ENCODE measurements around the gene TUT1.
"Not testable (repeated sequence)": the region's sequence is repeated elsewhere in the genome, so short reads cannot be mapped to it uniquely, and the experiment has no call there.

The TUT1 gene, protein sequence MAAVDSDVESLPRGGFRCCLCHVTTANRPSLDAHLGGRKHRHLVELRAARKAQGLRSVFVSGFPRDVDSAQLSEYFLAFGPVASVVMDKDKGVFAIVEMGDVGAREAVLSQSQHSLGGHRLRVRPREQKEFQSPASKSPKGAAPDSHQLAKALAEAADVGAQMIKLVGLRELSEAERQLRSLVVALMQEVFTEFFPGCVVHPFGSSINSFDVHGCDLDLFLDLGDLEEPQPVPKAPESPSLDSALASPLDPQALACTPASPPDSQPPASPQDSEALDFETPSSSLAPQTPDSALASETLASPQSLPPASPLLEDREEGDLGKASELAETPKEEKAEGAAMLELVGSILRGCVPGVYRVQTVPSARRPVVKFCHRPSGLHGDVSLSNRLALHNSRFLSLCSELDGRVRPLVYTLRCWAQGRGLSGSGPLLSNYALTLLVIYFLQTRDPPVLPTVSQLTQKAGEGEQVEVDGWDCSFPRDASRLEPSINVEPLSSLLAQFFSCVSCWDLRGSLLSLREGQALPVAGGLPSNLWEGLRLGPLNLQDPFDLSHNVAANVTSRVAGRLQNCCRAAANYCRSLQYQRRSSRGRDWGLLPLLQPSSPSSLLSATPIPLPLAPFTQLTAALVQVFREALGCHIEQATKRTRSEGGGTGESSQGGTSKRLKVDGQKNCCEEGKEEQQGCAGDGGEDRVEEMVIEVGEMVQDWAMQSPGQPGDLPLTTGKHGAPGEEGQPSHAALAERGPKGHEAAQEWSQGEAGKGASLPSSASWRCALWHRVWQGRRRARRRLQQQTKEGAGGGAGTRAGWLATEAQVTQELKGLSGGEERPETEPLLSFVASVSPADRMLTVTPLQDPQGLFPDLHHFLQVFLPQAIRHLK

DNA sequence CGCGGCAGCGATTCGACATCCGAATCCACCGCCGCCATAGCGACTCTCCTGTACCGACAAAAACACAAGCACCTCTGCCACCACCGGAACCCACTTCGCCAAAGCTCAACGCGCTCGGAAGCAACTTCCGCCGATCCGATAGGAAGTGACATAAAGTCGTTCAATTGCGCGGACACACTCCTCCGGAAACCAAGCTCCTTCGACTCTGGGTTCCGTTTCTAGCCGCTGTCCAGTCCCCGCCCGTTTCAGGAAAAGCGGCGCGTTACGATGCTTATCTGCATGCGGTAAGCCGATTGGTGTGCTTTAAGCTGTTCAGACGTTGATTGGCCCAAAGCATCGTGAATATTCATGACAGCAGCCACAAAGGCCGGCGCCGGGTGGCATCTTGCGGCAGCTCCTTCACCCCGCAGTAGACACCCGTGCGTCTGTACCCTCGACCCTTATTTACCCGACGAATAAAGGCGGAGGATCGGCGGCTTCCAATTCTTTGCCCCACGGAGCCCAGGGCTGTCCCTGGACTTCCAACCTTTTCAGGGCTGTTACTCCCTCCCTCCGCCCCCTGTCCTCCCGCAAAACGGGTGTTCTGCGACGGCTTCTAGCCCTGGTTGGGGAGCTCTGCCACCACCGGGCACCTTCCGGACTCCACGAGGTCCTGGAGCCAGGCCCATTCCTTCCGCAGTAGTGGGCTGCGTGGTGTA, at the start of gene TUT1:
Gene TUT1 (minus strand): TSS at position 76 of the 698 bp plus-strand sequence. CDS start 38 bp downstream, at position 38.
- H3K9ac ChIP-seq (ENCODE audit: low read length): peak within 1 kb of the TSS; percentile 87
- H3K9me3 ChIP-seq (ENCODE audit: low read length): no peaks in the 10 kb centered on the region
- no peaks in the 10 kb centered on the region for H3K27me3 ChIP-seq (ENCODE audit: control insufficient read depth in 1 of 2, insufficient read depth in 2 of 2, low read length in 2 of 2)
- H3K4me3 ChIP-seq (ENCODE audit: low read depth in 1 of 2, low read length in 2 of 2): peak within 1 kb of the TSS; percentile 78 to 90
- H3K27ac ChIP-seq (ENCODE audit: low read depth, low read length): peak within 1 kb of the TSS; percentile 99
- H3K36me3 ChIP-seq (ENCODE audit: insufficient read depth, low read length): peaks cover 49% of the 10 kb centered on the region
- peaks cover 15% of the 10 kb centered on the region for H3K4me1 ChIP-seq (ENCODE audit: insufficient read depth, low read length)

DNA sequence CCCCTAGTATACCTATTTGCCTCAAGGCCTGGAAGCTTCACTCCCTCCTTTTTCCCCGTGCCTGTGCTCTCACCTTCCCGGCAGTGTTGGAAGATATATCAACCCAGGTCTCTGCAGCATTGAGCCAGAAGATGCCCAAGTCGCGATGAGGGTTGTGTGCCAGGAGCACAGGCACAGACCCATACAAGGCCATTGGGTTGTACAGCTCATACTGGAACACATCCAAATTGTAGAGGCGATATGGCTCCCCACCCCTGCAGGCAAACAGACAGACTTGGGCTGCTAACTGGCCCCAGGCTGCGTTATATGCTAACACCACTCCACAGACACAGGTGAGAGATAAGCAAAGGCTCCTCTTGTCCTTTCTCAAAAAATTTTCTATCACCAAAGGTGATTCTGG, 41.2 kb upstream of the TUT1 start:
- H3K4me3 ChIP-seq (ENCODE audit: low read depth in 1 of 2, low read length in 2 of 2): no peak overlapping the region
- no peaks in the 10 kb centered on the region for H3K27me3 ChIP-seq (ENCODE audit: control insufficient read depth in 1 of 2, insufficient read depth in 2 of 2, low read length in 2 of 2)
- H3K4me1 ChIP-seq (ENCODE audit: insufficient read depth, low read length): peaks cover 8% of the 10 kb centered on the region
- no peak overlapping the region for H3K27ac ChIP-seq (ENCODE audit: low read depth, low read length)
- H3K9me3 ChIP-seq (ENCODE audit: low read length): no peaks in the 10 kb centered on the region
- H3K36me3 ChIP-seq (ENCODE audit: insufficient read depth, low read length): peaks cover 69% of the 10 kb centered on the region
- H3K9ac ChIP-seq (ENCODE audit: low read length): no peak overlapping the region

DNA sequence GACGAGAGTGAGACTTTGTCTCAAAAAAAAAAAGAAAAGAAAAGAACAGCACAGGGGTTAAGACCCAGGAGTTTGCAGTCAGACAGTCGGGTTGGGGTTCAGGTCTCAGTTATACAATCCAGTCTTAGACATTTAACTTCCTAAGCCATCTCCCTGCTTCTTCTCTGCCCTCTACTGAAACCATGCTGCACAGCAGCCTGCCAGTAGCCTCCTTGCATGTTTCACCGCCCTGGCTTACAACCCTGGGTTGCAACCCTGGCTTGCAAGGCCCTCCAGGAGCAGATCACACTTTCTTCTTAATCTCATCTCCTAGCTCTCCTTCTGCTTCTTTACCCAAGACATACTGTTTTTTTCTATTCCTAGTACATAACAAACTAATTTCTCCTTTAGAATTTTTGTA, 36.4 kb upstream of the TUT1 start:
- Histone ChIP-seq H3K9me3 (ENCODE audit: low read length) (no peaks in the 10 kb centered on the region), H3K4me3 (ENCODE audit: low read depth in 1 of 2, low read length in 2 of 2) (no peak overlapping the region), H3K36me3 (ENCODE audit: insufficient read depth, low read length) (peaks cover 72% of the 10 kb centered on the region), H3K9ac (ENCODE audit: low read length) (no peak overlapping the region), H3K27me3 (ENCODE audit: control insufficient read depth in 1 of 2, insufficient read depth in 2 of 2, low read length in 2 of 2) (no peaks in the 10 kb centered on the region), H3K4me1 (ENCODE audit: insufficient read depth, low read length) (peaks cover 7% of the 10 kb centered on the region), H3K27ac (ENCODE audit: low read depth, low read length) (no peak overlapping the region)

DNA sequence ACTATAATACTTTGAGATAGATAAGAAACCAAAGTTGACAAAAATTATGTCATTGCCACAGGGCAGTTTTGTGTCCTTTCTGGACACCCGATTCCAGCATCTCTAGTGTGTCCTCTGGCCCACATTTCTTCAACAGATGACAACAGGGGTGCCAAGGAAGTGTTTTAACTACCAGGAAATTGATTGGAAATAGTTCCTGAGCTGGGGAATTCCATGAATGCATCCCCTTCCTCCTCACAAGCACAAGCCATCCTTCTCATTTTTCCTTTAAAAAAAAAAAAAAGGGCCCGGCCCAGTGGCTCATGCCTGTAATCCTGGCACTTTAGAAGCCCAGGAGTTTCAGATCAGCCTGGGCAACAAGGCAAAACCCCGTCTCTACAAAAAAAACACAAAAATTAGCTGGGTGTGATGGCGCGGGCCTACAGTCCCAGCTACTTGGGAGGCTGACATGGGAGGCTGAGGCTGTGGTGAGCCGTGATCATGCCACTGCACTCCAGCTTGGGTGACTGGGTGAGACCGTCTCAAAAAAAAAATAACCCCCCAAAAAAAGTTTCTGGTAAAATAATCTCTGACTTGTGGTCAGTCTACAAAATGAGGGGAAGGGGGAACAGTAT, 31.3 kb upstream of the TUT1 start:
- Histone ChIP-seq H3K36me3 (ENCODE audit: insufficient read depth, low read length) (peaks cover 27% of the 10 kb centered on the region), H3K4me3 (ENCODE audit: low read depth in 1 of 2, low read length in 2 of 2) (peak overlapping the region in 1 of 2 donors; percentile 73), H3K4me1 (ENCODE audit: insufficient read depth, low read length) (peaks cover 16% of the 10 kb centered on the region), H3K9ac (ENCODE audit: low read length) (peak overlapping the region; percentile 13), H3K27me3 (ENCODE audit: control insufficient read depth in 1 of 2, insufficient read depth in 2 of 2, low read length in 2 of 2) (no peaks in the 10 kb centered on the region), H3K27ac (ENCODE audit: low read depth, low read length) (peak overlapping the region; percentile 88), H3K9me3 (ENCODE audit: low read length) (no peaks in the 10 kb centered on the region)

DNA sequence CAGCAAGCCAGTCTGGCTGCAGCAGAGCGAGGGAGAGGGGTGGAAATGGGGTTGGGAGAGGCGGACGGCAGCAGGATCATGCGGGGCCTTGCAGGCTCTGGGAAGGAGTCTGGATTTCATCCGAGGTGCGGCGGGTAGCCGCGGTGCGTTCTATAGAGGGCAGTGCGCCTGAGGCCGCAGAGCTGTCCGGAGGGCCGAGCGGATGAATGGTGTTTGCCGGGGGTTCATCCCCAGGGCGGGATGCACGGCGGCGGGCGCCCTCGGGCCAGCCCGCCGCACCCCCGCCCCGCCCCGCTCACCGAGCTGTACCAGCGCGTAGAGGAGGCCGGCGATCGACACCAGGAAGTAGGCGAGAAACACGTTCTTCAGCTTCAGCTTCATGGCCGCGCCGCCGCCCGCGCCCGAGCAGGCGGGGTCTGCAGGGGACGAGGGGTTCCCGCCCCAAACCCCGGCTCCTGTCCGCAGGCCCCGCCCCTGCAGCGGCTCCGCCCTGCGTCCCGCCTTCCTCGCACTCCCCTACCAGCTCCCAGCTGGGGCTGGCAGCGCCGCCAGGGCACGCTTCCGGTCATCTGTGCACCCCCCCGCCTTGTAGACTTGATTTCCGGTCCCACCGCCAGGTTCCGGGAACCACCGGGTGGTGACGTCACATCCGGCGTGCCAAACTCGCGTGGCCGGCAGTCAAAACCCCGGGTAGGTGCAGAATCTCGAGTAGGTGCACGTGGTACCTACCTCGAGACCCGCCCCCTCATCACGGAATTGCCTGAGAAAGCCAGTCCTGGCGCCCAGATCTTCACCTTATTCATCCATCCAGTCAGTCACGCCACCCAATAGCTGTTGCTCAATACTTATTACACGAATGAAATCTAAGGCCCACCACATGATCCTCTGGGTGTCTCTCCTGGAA, 30.5 kb upstream of the TUT1 start, which contains the start of gene B3GAT3:
Gene B3GAT3 (minus strand): TSS at position 420 of the 904 bp plus-strand sequence. CDS start 39 bp downstream, at position 381.
- Histone ChIP-seq H3K27ac (ENCODE audit: low read depth, low read length) (peak within 1 kb of the TSS; percentile 88), H3K9ac (ENCODE audit: low read length) (peak within 1 kb of the TSS; percentile 17), H3K36me3 (ENCODE audit: insufficient read depth, low read length) (peaks cover 21% of the 10 kb centered on the region), H3K27me3 (ENCODE audit: control insufficient read depth in 1 of 2, insufficient read depth in 2 of 2, low read length in 2 of 2) (no peaks in the 10 kb centered on the region), H3K4me1 (ENCODE audit: insufficient read depth, low read length) (peaks cover 16% of the 10 kb centered on the region), H3K4me3 (ENCODE audit: low read depth in 1 of 2, low read length in 2 of 2) (peak within 1 kb of the TSS; percentile 73 to 76), H3K9me3 (ENCODE audit: low read length) (no peaks in the 10 kb centered on the region)

DNA sequence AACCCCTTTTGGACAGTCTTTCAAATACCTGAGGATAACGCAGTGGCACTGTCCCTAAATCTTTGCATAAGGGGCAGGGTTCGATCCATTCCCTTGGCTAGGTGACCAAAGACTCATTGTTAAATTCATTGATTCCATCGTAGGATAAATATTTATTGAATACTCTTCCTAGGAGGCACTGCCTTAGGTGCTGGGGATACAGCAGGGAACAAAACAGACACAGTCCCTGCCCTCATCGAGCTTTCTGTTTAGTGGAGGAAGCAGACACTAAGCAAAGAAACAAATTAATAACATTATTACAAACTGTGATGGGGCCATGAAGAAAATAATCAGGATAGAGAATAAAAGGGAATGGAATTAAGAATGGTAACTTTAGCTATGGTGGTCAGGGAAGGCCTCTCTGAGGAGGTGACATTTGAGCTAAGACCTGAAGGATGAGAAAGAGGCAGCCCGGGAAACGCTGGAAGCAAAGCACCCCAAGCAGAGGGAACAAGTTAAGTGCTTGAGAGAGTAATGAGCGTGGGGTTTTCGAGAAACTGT, 29.8 kb upstream of the TUT1 start:
- Histone ChIP-seq H3K9me3 (ENCODE audit: low read length) (no peaks in the 10 kb centered on the region), H3K36me3 (ENCODE audit: insufficient read depth, low read length) (peaks cover 21% of the 10 kb centered on the region), H3K4me3 (ENCODE audit: low read depth in 1 of 2, low read length in 2 of 2) (peak overlapping the region; percentile 73 to 76), H3K9ac (ENCODE audit: low read length) (peak overlapping the region; percentile 17), H3K27ac (ENCODE audit: low read depth, low read length) (peak overlapping the region; percentile 88), H3K27me3 (ENCODE audit: control insufficient read depth in 1 of 2, insufficient read depth in 2 of 2, low read length in 2 of 2) (no peaks in the 10 kb centered on the region), H3K4me1 (ENCODE audit: insufficient read depth, low read length) (peaks cover 16% of the 10 kb centered on the region)

DNA sequence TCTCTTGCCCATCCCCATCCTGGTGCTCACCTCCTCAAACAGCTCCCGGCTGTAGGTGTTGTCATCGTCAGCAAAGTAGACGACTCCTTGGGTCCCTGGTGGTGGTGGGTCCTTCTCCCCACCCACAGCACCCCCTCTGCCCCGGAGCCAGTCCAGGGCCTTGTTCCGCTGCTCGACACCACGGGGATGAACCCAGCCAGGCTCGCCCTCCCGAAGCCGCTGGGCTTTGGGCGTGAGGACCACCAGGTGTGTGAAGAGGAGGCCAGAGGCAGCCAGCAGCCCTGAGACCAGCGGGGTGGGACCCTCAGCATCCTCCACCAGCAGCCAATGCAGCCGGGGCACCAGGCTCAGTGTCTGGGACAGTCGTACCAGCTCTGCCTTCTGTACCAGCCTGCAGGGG, 25.6 kb upstream of the TUT1 start:
- H3K9ac ChIP-seq (ENCODE audit: low read length); H3K27me3 ChIP-seq (ENCODE audit: control insufficient read depth in 1 of 2, insufficient read depth in 2 of 2, low read length in 2 of 2); H3K27ac ChIP-seq (ENCODE audit: low read depth, low read length); H3K9me3 ChIP-seq (ENCODE audit: low read length); H3K4me3 ChIP-seq (ENCODE audit: low read depth in 1 of 2, low read length in 2 of 2): not testable (repeated sequence)
- peaks cover 20% of the 10 kb centered on the region for H3K4me1 ChIP-seq (ENCODE audit: insufficient read depth, low read length)
- peaks cover 16% of the 10 kb centered on the region for H3K36me3 ChIP-seq (ENCODE audit: insufficient read depth, low read length)

DNA sequence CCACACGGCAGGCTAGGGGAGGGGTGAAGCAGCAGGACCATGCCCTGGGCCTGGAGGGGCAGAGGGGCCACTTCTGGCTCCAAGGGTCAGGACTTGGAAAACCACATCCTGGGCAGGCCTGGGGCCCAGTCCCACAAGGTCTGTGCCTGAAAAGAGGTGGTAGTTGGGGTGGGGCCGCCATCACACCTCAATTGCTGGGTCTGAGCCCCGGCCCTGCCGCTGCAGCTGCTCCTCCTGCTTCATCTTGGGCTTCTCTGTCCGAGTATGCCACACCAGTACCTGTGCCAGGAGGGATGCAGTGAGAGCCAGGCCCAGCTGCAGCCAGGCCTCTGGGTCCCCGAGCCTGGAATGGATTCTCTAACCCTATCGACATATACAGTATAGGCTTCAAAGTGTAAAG, 24.2 kb upstream of the TUT1 start:
- Histone ChIP-seq H3K4me3 (ENCODE audit: low read depth in 1 of 2, low read length in 2 of 2) (no peak overlapping the region), H3K36me3 (ENCODE audit: insufficient read depth, low read length) (peaks cover 16% of the 10 kb centered on the region), H3K27ac (ENCODE audit: low read depth, low read length) (no peak overlapping the region), H3K9me3 (ENCODE audit: low read length) (no peaks in the 10 kb centered on the region), H3K4me1 (ENCODE audit: insufficient read depth, low read length) (peaks cover 25% of the 10 kb centered on the region), H3K9ac (ENCODE audit: low read length) (no peak overlapping the region), H3K27me3 (ENCODE audit: control insufficient read depth in 1 of 2, insufficient read depth in 2 of 2, low read length in 2 of 2) (no peaks in the 10 kb centered on the region)

DNA sequence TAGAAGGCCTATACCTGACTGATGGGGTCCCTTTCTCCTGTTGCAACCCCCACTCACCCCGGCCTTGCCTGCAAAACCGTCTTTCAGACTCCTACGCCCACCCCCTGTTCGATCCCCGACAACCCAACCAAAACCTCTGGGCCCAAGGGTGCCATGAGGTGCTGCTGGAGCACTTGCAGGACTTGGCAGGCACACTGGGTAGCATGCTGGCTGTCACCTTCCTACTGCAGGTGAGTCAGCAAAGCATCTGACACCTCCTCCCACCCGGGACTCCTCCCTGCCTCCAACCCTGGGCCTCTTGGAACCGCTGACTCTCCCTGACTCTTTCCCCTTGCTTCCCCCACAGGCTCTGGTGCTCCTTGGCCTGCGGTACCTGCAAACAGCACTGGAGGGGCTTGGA, 23.0 kb upstream of the TUT1 start:
- Histone ChIP-seq H3K9ac (ENCODE audit: low read length) (no peak overlapping the region), H3K9me3 (ENCODE audit: low read length) (no peaks in the 10 kb centered on the region), H3K27me3 (ENCODE audit: control insufficient read depth in 1 of 2, insufficient read depth in 2 of 2, low read length in 2 of 2) (no peaks in the 10 kb centered on the region), H3K36me3 (ENCODE audit: insufficient read depth, low read length) (peaks cover 16% of the 10 kb centered on the region), H3K4me3 (ENCODE audit: low read depth in 1 of 2, low read length in 2 of 2) (no peak overlapping the region), H3K4me1 (ENCODE audit: insufficient read depth, low read length) (peaks cover 20% of the 10 kb centered on the region), H3K27ac (ENCODE audit: low read depth, low read length) (no peak overlapping the region)

DNA sequence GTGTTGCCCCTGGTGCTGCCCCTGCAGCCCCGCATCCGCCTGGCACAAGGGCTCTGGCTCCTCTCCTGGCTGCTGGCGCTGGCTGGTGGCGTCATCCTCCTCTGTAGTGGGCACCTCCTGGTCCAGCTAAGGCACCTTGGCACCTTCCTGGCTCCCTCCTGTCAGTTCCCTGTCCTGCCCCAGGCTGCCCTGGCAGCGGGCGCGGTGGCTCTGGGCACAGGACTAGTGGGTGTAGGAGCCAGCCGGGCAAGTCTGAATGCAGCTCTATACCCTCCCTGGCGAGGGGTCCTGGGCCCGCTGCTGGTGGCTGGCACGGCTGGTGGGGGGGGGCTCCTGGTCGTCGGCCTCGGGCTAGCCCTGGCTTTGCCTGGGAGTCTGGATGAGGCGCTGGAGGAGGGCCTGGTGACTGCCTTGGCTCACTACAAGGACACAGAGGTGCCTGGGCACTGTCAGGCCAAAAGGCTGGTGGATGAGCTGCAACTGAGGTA, 22.0 kb upstream of the TUT1 start:
- H3K36me3 ChIP-seq (ENCODE audit: insufficient read depth, low read length): peaks cover 16% of the 10 kb centered on the region
- H3K27ac ChIP-seq (ENCODE audit: low read depth, low read length): peak overlapping the region; percentile 92
- no peaks in the 10 kb centered on the region for H3K27me3 ChIP-seq (ENCODE audit: control insufficient read depth in 1 of 2, insufficient read depth in 2 of 2, low read length in 2 of 2)
- H3K4me1 ChIP-seq (ENCODE audit: insufficient read depth, low read length): peaks cover 20% of the 10 kb centered on the region
- H3K9me3 ChIP-seq (ENCODE audit: low read length): no peaks in the 10 kb centered on the region
- H3K4me3 ChIP-seq (ENCODE audit: low read depth in 1 of 2, low read length in 2 of 2): peak overlapping the region; percentile 39 to 47
- H3K9ac ChIP-seq (ENCODE audit: low read length): no peak overlapping the region
